ENCODE data around the gene ARID3A.
"Not testable (repeated sequence)": the region's sequence is repeated elsewhere in the genome, so short reads cannot be mapped to it uniquely, and the experiment has no call there.

Gene ARID3A

DNA sequence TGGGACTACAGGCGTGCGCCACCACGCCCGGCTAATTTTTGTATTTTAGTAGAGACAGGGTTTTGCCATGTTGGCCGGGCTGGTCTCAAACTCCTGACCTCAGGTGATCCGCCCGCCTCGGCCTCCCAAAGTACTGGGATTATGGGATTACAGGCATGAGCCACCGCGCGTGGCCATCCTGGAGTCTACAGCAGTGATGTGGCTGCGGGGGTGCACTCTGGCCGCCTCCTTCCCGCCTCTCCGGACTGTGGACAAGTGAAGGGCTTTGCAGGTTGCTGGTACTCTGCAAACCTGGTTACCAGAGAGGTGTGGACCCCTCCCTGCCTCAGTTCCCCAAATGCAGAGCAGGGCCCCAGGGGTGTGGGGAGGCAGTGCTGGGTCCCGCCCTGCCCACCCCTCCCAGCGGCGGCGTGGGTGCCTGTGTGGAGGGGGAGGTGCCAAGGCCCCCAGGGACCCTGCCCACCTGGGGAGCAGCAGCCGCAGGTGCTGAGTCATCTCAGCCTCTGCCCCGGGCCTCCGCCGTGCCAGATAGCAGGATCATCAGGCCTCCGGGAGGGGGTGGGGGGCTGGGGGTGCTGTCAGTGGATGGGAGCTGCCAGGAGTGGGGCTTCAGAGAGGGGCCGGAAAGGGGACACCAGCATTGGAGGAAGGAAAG is 23.1 kb downstream of the ARID3A start:
- DNase-seq, result no peak

DNA sequence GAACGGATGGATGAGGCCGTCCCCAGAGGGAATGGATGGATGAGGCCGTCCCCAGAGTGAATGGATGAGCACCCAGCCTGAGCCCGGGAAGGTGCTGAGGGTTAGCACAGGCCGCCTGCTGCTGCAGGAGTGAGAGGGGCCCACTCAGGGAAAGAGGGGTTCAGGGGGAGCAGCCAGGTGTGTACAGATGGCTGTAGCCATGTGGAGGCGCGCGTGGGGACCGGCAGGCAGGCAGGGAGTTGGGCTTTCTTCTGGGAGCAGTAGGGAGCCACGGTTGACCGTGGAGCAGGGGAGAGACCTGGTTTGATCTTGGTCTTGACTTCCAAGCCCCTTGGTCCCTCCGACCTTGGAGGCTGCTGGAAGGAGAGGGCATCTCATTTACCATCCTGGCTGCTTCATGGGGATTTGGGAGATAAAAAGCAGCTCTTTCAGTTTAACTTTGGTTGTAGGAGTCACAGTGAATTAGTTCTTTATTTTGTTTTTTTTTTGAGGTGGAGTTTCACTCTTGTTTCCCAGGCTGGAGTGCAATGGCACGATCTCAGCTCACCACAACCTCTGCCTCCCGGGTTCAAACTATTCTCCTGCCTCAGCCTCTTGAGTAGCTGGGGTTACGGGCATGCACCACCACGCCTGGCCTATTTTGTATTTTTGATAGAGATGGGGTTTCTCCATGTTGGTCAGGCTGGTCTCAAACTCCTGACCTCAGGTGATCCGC is 24.7 kb downstream of the ARID3A start:
- no peak for DNase-seq

DNA sequence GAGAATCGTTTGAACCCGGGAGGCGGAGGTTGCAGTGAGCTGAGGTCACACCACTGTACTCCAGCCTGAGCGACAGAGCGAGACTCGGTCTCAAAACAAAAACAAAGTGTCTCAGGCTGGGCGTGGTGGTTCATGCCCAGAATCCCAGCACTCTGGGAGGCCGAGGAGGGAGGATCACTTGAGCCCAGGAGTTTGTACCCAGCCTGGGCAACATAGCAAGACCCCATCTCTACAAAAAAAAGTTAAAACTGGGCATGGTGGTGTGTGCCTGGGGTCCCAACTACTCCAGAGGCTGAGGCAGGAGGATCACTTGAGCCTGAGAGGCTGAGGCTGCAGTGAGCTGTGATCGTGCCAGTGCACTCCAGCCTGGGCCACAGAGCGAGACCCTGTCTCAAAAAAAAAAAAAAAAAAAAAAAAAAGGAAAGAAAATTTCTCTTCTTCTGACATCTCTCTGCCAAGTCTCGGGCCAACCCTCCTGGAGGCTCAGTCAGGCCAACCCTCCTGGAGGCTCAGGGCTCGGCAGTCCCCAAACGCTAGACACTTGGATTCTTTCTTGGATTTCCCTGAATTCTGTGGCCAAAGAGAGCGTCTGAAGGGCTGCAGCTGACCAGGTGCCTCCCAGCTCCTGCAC is 26.3 kb downstream of the ARID3A start:
- no peak for DNase-seq

GRCh38 chr19:952680-953444 is 27.0 kb downstream of the ARID3A start:
- no peak for DNase-seq

DNA sequence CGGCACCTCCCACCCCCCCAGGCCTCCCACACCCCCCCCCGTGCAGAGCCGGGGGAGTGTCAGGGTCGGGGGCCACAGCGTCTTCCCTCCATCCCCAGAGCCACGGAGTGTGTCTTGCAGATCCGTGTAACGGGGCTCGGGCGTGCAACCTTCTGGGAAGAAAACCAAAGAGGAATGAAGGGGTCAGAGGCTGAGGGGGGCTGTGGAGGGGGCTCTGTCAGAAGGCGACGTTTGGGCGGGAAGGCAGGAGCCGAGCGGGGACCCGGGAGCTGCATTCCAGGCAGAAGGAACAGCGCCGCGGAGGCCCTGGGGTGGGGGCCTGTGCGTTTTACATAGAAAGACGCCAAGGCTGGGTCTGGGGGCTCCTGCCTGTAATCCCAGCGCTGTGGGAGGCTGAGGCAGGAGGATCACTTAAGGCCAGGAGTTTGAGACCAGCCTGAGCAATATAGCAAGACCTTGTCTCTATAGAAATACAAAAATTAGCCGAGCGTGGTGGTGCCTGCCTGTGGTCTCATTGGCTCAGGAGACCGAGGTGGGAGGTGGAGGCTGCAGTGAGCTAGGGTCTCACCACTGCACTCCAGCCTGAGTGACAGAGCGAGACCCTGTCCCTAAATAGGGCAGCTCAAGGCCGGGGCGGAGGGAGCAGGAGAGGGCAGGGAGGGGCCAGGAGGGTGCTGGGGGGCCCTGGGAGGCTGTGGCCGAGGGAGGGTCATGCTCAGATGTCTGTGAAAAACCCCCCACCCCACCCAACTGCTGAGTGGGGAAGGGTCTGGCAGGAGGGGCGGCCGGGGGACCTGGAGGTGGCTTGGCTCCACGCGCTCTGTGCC is 27.8 kb downstream of the ARID3A start:
- DNase-seq, result no peak

DNA sequence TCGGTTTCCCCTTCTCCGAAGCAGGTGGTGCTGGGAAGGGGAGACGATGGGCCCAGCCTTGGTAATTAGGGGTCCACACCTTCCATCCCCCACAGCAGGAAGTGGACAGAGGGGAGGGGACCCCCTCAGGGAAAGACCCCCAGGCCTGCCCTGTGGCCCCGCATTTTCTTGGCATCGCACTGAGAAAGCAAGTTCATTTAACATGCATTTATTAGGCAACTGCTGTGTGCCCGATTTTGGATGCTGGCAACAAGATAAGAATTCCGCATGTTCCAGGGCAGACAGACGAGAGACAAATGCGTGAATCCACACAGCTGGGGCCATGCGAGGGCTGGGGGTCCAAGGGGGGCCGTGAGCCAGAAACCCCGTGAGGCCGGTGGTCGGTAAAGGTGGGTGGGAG is 28.4 kb downstream of the ARID3A start:
- DNase-seq, result no peak

GRCh38 chr19:954672-955494 is 29.0 kb downstream of the ARID3A start:
- no peak for DNase-seq

DNA sequence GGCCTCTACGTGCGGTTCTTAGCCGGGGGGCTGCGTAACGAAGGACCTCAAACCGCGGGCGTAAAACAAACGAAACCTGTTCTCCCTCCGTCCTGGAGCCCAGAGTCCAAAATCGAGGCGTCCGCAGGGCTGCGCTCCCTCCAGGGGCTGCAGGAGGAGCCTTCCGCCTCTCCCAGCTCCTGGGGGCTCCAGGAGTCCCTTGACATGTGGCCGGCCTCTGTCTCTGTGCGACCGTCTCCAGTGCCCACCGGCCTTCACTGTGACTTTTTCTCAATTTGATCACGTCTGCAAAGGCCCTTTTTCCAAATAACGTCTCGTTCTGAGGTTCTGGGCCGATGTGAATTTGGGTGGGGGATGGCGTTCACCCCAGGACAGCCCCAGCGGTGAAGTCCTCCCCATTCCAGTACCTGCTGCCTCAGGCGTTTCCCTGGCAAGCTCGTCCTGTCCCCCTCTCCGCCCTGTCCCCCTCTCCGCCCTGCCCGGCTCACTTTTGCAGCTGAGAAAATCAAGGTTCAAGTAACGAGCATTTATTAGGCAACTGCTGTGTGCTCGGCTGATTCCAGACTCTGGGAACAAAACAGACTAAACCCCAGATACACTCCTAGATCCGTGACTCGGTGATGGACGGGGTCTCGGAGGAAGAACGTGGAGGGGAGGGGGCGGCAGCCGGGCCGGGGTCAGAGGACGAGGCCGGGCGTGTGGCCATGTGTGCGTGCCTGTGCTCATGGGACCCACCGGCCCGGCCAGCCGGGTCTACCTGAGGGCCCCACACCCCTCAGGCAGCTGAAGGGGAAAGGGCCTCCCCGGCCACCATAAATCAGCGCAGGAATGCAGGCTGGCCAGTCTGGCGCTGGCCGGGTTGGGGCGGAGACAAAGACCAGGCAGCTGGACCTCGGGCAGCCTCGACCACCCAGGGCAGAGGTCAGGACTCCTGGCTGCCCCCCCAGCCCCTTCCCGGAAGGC is 30.2 kb downstream of the ARID3A start:
- no peak for DNase-seq

DNA sequence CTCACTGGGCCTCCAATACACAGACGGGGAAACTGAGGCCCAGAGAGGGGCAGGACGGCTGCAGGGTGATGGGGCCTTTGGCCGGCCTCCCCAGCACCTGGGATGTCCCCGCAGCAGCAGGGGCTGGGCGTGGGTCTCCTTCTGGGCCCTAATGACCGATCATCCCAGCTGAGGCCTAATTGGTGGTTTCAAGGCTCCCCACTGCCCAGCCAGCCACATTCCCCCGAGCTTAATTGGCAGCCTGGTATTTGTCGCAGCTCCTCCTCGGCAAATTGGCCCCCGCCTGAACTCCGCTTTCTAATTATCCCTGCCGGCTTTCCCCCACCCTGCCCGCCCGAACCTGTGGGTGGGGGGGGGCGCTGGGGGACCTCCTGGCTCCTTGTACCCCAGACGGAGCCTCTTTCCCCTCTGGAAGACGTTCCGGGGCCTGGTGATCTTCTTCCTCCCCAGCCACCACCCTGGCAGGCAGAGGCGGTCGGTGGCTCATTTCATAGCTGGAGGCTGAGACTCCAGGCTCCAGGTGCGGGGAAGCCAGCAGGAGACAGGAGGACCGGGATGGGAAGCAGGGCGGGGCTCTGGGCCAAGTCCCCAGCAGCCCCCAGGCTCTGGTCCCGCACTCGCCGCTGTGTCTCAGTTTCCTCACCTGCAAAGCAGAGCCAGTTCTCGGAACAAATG is 31.1 kb downstream of the ARID3A start:
- DNase-seq, result peak; percentile 11

GRCh38 chr19:957578-957977 is 31.7 kb downstream of the ARID3A start:
- not testable (repeated sequence) for DNase-seq

DNA sequence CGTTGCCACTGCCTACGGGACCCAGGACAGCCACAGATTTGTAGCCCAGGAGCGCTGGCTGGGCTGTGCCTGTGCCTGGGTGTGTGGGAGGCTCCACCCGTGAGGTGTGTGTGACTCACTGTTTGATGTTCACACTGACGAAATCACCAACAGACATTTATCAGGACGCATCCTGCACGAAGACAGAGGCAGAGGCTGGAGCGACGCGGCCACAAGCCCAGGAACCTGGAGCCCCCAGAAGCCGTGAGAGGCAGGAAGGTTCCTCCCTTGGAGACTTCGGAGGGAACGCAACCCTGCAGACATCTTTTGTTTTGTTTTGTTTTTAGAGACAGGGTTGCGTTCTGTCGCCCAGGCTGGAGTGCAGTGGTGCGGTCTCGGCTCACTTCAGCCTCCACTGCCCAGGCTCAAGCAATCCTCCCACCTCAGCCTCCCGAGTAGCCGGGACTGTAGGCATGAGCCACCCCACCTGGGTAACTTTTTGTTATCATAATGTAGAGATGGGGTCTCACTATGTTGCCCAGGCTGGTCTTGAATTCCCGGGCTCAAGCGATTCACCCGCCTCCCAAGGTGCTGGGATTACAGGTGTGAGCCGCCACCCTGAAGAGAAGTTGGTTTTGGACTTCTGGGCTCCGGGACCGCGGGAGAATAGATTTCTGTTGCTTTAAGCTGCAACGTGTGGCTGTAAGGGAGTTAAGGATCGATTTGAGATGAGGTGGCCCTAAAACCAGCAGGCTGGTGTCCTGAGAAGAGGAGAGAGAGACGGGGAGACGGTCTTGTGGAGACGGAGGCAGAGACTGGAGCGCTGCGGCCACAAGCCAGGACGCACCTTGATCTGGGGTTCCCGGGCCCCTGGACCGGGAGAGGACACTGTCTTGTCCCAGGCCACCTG is 33.4 kb downstream of the ARID3A start:
- no peak for DNase-seq

- no peak for DNase-seq
Observed at GRCh38 chr19:960020-960419, 34.2 kb downstream of the ARID3A start.

DNA sequence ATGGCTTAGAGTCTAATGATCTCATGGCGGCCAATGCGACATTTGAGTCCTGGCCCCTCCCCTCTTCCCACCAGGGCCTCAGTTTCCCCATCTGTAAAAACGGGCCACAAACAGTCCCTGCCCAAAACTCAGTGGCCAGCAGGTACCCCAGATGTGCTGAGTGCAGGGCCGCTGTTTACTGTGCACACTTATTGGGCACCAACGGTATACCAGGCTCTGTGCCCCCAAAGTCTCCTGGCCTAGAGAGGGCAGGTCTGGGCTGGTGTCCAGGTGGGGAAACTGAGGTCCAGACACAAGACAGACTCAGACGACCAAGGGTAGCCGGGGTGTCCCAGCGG is 34.7 kb downstream of the ARID3A start:
- no peak for DNase-seq

- DNase-seq, result no peak
Observed at GRCh38 chr19:961866-962620, 36.2 kb downstream of the ARID3A start.

- DNase-seq, result no peak
Observed at GRCh38 chr19:962683-963400, 37.0 kb downstream of the ARID3A start.

- no peak for DNase-seq
Observed at GRCh38 chr19:963486-963951, 37.7 kb downstream of the ARID3A start.

DNA sequence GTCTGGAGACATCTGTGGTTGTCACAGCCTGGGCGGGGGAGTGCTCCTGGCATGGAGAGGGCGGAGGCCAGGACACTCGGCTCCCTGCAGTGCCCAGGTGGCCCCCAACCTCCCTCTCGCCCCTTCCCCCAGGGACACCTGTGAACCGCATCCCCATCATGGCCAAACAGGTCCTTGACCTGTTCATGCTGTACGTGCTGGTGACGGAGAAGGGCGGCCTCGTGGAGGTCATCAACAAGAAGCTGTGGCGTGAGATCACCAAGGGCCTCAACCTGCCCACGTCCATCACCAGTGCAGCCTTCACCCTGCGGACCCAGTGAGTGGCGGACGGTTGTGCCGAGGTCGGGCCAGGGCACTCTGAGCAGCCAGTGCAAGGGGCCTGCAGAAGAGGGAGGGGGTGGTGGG is 38.3 kb downstream of the ARID3A start:
- no peak for DNase-seq
